Adipocyte (in vitro differentiated cells): ENCODE measurements around the gene RBFA.
"Not testable (repeated sequence)": the region's sequence is repeated elsewhere in the genome, so short reads cannot be mapped to it uniquely, and the experiment has no call there.

Experiments
- DNase-seq: peaks from one replicate; pipeline ENCODE4 v3.0.0-alpha.2; 2015; ENCODE audit warnings: low read depth
- H3K27me3 ChIP-seq: replicated peaks from 2 replicates; pipeline ENCODE4 v1.7.0; 2013; ENCODE audit warnings: mild to moderate bottlenecking, low read length, moderate library complexity; ENCODE audit not compliant: control insufficient read depth, insufficient read depth
- H3K36me3 ChIP-seq: 2 replicates; pipeline ENCODE4 v1.7.0; 2013; ENCODE audit warnings: low read length, mild to moderate bottlenecking, moderate library complexity; ENCODE audit not compliant: control insufficient read depth, insufficient read depth, severe bottlenecking
- H3K4me1 ChIP-seq: 2 replicates; pipeline ENCODE4 v1.7.0; 2013; ENCODE audit warnings: mild to moderate bottlenecking, low read length, moderate library complexity; ENCODE audit not compliant: control insufficient read depth, insufficient read depth
- H3K4me3 ChIP-seq: 2 replicates; pipeline ENCODE4 v1.7.0; 2013; ENCODE audit warnings: mild to moderate bottlenecking, low read length, moderate library complexity
- H3K9ac ChIP-seq: 2 replicates; pipeline ENCODE4 v1.7.0; 2013; ENCODE audit warnings: mild to moderate bottlenecking, low read length, moderate library complexity
- H3K9me3 ChIP-seq: 2 replicates; pipeline ENCODE4 v1.7.0; 2013; ENCODE audit warnings: mild to moderate bottlenecking, low read length, moderate library complexity; ENCODE audit not compliant: control insufficient read depth

Gene RBFA

DNA sequence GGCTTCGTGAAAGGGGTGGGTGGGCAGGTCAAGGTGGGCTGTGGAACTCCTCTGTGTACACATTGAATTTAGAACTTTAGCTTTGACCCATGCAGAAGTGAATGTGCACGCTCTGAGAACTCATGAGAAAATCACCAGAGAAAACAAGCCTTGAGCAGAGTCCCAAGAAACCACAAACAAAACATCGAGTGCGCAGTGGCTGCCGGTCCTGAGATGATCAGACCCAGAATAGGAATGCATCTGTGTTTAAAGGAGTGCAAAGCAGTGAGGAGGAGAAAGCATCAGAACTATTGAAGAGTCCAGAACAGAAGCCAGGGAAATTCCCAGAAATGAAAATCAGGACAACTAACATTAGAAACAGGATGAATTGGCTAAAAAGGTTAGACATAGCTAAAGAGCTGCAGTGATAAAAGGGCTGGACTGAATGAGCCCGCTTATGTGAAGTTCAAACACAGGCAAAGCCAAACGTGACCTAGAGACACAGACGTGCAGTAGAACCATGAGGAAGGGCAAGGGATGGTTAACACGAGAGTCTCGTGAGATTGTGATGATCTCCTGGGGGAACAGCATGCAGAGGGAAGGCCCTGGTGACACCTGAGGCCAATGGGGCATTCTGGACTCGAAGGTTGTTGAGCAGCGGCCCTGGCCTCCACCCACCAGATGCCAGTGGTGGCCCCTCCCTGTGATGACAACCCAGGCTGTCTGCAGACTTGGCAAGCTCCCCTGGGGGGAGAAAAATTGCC, 29.5 kb upstream of the RBFA start:
- no peak overlapping the region for H3K4me3 ChIP-seq
- no peaks in the 10 kb centered on the region for H3K9me3 ChIP-seq
- DNase-seq, result no peak
- H3K27me3 ChIP-seq, result no peaks in the 10 kb centered on the region
- H3K4me1 ChIP-seq, result peaks cover 3% of the 10 kb centered on the region
- H3K36me3 ChIP-seq, result no peaks in the 10 kb centered on the region
- no peak overlapping the region for H3K9ac ChIP-seq

DNA sequence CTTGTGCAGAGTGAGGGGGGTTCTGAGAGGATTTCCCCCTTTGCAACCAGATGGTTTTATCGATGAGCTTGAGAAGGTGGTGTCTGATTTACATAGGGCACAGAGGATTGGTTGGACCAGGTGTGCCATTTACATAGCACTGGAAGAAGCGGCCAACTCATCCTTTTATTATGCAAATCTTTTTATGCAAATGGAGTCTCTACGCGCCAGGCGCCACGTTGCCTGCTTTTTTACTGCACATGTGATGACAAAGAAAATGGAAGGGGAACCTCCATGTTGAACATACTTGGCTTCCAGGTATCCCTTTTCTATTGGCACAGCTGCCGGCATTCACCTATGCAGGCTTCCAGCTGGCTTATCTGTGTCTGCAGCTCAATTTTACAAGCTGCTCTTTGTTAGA, 27.5 kb upstream of the RBFA start:
- H3K27me3 ChIP-seq, result no peaks in the 10 kb centered on the region
- peaks cover 15% of the 10 kb centered on the region for H3K4me1 ChIP-seq
- H3K9ac ChIP-seq, result no peak overlapping the region
- H3K4me3 ChIP-seq, result no peak overlapping the region
- no peak for DNase-seq
- no peaks in the 10 kb centered on the region for H3K36me3 ChIP-seq
- H3K9me3 ChIP-seq, result no peaks in the 10 kb centered on the region

DNA sequence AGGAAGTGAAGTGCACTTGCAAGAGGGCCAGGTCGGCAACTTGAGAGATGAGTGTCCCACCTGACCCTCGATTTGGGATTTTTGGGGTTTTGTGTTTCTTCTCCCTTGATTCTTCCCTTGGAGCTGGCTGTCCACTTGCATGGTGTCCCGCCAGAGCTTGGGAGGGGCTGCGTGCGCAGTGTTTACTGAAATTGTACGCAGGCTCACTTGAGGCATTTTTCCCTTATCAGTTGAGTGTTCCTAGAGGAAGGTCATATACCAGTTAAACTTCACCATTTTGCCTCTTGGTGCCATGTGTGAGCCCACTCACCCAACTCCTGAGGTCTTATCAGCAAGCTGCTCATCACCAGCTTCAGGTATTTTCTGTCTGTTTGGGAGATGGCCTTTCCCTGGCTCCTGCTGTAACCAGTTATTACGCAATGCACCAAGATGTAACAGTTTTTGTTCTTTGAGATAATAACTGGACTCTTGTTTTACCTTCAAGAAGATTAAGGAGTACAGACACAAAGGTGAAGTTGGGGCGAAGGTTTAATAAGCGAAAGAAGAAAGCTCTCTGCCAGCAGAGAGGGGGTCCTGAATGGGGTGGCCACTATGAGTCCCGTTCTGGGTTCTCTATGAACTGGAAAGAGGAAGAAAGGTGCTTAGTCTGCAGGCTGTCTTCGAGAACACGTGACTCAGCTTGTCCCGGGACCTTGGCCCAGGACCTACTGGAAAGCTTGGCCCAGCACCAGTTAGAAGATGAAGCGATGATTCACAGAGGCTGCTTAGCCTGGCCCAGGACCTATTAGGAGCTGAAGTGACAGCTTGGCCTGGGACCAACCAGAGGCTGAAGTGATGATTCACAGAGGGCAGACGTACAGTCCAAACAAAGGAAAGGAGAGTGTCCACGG, 24.3 kb upstream of the RBFA start:
- Histone ChIP-seq H3K4me1 (peaks cover 15% of the 10 kb centered on the region), H3K4me3 (peak overlapping the region; percentile 62), H3K9me3 (no peaks in the 10 kb centered on the region), H3K9ac (peak overlapping the region; percentile 53), H3K36me3 (no peaks in the 10 kb centered on the region), H3K27me3 (no peaks in the 10 kb centered on the region)
- peak; percentile 90 for DNase-seq

DNA sequence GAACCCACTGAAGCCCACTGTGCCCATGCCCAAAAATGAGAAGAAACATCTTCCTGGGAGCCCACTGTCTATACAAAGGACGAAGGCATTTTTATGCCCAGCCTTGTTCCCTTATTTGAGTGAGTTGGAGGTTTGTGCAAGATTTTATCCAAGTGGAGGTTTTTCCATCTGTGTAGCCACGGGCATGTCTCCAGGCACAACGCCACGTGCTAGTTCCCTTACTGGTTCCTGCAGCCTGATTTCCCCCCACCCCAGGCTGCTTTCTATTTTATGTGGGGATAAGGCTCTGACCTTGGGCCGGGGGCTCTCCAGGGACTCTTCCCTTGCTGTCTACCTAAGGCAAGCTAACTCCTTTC, 23.7 kb upstream of the RBFA start:
- Histone ChIP-seq H3K4me1 (peaks cover 15% of the 10 kb centered on the region), H3K9ac (peak overlapping the region; percentile 53), H3K27me3 (no peaks in the 10 kb centered on the region), H3K9me3 (no peaks in the 10 kb centered on the region), H3K4me3 (peak overlapping the region; percentile 62), H3K36me3 (no peaks in the 10 kb centered on the region)
- DNase-seq, result no peak

DNA sequence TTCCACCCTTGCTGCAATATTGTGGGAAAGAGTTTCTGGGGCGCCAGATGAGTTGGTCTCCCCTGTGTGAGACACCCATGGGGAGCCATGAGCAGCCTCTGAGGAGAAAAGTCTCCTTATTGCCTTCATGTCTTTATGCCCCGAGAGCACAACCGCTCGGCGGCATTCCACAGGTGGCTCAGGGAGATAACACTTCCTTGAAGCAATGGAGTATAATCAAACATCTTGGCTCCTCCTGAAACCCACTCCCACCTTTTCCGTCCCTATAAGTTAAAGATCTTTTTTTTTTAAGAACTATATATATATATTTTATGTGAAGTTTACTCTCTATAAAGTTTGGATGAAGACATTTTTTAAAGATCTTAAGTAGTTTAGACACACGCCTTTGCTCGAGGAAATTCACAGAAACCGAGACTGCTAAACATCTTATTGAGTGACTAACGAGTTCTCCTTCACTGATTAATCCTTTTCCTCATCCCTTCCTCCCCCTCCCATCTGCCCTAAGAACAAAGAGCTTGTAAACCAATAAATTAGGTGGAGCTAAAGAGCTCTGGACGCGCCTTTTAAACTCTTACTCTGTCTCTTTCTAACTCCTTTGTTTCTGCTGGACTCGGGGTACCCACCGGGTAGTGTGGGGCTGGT, 22.6 kb upstream of the RBFA start:
- H3K4me1 ChIP-seq, result peaks cover 15% of the 10 kb centered on the region
- not testable (repeated sequence) for H3K4me3 ChIP-seq, H3K27me3 ChIP-seq, H3K9me3 ChIP-seq, DNase-seq, H3K9ac ChIP-seq, H3K36me3 ChIP-seq

DNA sequence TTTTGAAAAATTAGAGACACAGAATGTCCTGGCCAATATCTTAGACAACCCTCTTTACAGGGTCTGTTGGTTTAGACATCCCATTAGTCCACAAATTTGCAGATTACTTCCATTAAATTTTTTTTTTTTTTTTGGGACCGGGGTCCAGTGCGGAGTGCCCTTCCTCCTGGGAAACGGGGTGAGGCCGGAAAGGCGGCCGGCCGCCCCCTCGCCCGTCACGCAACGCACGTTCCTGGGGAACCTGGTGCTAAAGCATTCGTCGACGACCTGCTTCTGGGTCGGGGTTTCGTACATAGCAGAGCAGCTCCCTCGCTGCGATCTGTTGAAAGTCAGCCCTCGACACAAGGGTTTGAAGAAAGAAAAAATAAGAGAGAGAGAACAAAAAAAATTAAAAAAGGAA, 21.5 kb upstream of the RBFA start:
- Histone ChIP-seq H3K4me3 (no peak overlapping the region), H3K36me3 (no peaks in the 10 kb centered on the region), H3K4me1 (peaks cover 15% of the 10 kb centered on the region), H3K9ac (no peak overlapping the region), H3K9me3 (no peaks in the 10 kb centered on the region), H3K27me3 (no peaks in the 10 kb centered on the region)
- DNase-seq, result no peak

DNA sequence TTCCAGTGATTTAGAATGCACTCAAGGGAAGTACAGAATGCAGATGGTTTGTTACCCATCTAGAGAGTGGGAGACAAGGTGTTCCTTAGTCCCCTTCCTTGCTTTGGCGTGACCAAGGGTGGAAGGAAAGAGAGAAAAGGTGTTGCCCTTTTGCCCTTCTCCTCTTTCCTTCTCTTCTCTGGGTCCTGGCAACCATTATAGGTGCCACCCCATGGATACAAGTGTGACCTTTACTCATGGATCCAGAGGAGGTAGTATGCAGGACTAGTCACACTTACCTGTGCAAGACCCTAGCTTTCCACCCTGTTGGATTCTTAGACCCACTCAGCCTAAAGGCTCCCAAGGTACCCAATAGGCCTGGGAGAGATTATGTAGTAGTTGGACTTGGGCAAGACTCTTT, 11.6 kb upstream of the RBFA start:
- peak; percentile 44 for DNase-seq
- H3K27me3 ChIP-seq, result no peaks in the 10 kb centered on the region
- no peaks in the 10 kb centered on the region for H3K36me3 ChIP-seq
- peak overlapping the region; percentile 20 for H3K4me3 ChIP-seq
- H3K9me3 ChIP-seq, result peaks cover 50% of the 10 kb centered on the region
- peaks cover 6% of the 10 kb centered on the region for H3K4me1 ChIP-seq
- no peak overlapping the region for H3K9ac ChIP-seq

DNA sequence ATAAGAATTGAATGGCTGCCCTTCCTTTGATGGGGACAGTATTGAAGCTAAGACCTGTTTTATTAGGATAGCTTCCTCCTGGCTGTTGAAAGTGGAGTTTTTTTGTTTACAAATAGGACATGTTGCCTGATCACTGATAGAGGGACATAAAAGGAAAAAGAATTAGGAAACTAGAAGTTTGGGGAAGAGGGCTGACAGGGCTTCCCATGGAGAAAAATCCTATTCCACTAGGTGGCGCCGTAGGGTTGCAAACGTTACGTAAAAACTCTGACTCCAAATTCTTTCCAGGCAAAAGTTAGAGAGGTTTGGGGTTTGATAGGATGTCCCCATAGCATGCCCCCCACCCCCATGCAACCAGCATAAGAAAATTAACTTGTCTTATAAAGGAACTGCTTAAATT, 11.1 kb upstream of the RBFA start:
- H3K9me3 ChIP-seq, result peaks cover 50% of the 10 kb centered on the region
- H3K4me1 ChIP-seq, result peaks cover 6% of the 10 kb centered on the region
- no peak overlapping the region for H3K9ac ChIP-seq
- H3K4me3 ChIP-seq, result peak overlapping the region; percentile 20
- H3K36me3 ChIP-seq, result no peaks in the 10 kb centered on the region
- no peaks in the 10 kb centered on the region for H3K27me3 ChIP-seq
- no peak for DNase-seq

DNA sequence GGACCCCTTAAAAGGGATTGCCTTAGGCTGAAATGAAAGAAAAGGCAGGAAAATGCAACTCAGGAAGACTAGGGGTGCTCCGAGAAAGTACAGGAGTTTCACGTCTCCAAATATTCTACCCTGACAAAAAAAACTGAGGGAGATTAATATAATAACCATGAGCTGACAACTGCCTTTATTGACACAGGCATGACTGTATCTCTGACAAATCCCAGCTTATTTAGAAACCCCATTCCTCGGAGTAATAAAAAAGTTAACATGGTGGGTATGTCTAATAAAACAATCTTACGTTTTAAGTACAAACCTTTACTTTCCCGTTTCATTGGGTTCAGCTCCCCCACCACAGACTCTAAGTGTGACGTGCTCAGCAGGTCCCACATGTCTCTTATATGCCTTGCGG, 7.9 kb upstream of the RBFA start:
- Histone ChIP-seq H3K9me3 (peaks cover 33% of the 10 kb centered on the region), H3K4me3 (no peak overlapping the region), H3K27me3 (no peaks in the 10 kb centered on the region), H3K4me1 (peaks cover 6% of the 10 kb centered on the region), H3K9ac (no peak overlapping the region), H3K36me3 (no peaks in the 10 kb centered on the region)
- DNase-seq, result no peak

DNA sequence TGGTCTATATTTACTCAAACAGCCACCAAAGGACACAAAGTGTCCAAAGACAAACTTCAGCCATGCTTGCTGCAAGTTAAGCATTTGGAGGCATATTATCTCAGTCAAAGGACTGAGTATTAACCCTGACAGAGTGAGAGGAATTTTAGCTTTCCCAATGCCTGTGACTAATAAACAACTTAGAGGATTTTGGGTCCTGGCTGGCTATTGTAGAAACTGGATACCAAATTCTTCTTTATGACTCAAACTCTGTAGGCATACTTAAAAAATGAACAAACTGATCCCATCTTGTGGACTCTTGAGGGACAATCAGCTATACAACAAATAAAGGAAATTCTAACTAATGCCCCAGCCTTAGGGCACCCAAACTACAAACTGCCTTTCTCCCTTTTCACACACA, 6.5 kb upstream of the RBFA start:
- peak overlapping the region; percentile 29 for H3K9ac ChIP-seq
- not testable (repeated sequence) for H3K4me1 ChIP-seq, H3K36me3 ChIP-seq, H3K27me3 ChIP-seq, H3K4me3 ChIP-seq
- peaks cover 20% of the 10 kb centered on the region for H3K9me3 ChIP-seq
- peak; percentile 77 for DNase-seq

DNA sequence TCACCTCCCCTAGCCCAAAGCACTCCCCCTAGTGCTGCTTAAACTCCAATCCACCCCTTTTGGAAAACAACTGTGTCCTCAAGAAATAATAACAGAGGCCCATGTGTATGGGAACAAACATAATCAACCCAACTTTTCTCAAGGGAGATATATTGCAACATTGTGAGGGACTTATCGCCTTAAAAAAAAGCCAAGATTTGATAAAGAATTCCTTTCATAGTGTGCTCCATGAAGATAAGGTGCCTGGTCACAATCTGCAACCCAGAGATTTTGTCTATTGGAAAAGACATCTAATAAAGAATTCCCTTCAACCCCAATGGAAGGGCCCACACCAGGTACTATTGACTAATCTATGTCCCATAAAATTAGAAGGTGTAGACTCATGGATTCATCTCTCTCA, 4.5 kb upstream of the RBFA start:
- no peak for DNase-seq

More for the DNA sequence above, 4.5 kb upstream of the RBFA start:
- H3K4me3 ChIP-seq, result no peak overlapping the region
- H3K36me3 ChIP-seq, result no peaks in the 10 kb centered on the region
- H3K4me1 ChIP-seq, result peaks cover 9% of the 10 kb centered on the region
- H3K9ac ChIP-seq, result no peak overlapping the region
- no peaks in the 10 kb centered on the region for H3K9me3 ChIP-seq
- H3K27me3 ChIP-seq, result no peaks in the 10 kb centered on the region
